Stimulated activated CD8-positive, alpha-beta memory T cell treated with anti-CD3 and anti-CD28 coated beads, Interleukin-12 subunit alpha, Interleukin-12 subunit beta, amount 100 ng/mL, for 4 hours (primary cell): ENCODE results near the gene SUCNR1.
"Not testable (repeated sequence)": the region's sequence is repeated elsewhere in the genome, so short reads cannot be mapped to it uniquely, and the experiment has no call there.

Source experiments
- DNase-seq: peaks from one replicate; pipeline ENCODE4 v3.0.0-alpha.2; 2020; ENCODE audit warnings: low read depth

Gene SUCNR1

DNA sequence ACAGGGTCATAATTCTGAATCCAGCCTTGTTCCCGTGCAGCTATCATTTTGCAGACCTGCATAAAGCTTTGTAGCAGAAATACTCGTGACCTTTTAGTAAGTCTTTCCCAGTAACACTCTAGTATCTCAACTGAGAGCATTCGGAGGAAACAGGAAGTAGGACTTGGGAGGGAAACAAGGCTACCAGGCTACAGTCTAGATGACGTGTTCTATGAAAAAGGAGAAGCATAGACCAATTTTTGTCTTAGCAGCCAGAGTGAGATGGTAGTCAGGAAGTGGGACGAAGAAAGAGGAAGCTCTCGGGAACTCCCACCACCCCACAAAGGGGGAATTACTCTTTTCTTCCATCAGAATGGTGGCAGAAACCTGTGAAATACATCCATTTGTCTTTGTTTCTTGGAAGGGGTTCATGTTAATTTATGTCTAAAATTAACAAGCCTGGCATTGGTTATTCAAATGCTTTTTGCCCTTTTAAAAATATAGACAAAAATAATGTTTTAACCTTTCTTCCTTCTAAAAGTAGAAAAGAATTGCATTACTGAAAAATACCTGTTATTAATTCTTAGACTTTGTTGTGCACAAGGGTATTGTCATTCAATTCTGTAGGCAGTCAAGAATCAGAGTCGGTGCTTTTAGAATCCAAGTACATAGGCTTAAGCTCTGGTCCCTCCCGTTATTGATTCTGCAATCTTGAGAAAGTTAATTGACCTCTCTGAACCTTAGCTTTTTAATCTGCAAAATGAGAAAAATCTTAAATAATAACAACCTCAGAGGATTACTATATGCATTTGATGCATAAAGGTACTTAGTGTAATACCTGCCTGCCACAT is 1.6 kb upstream of the SUCNR1 start:
- DNase-seq: no peak

DNA sequence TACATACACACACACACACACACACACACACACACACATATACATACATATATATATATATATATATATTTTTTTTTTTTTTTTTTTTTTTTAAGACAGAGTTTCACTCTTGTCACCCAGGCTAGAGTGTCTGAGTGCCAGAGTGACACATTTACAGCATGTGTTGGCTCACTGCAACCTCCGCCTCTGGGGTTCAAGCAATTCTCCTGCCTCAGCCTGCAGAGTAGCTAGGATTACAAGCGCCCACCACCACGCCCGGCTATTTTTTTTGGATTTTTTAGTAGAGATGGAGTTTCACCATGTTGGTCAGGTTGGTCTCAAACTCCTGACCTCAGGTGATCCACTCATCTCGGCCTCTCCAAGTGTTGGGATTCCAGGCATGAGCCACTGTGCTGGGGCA is 636 bp downstream of the SUCNR1 start:
- DNase-seq: not testable (repeated sequence)

DNA sequence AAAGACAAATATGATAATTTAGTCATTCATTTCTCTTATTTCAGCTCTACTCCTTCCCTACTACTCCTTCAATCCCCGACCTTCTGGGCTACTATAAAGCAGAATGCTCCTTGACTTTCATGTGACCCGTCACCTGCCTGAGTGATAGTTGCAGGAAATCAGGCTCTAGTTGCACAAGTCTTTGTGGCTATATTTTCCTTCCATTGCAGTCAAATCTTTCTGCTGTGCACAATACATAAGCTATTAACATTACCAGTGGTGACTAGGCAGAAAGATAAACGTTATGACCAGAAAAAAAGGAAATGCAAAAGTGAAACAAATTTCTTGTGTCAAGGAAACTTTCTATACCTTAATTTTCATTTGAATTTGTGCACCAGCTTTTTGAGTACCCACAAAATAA is 2.3 kb downstream of the SUCNR1 start:
- DNase-seq: no peak

DNA sequence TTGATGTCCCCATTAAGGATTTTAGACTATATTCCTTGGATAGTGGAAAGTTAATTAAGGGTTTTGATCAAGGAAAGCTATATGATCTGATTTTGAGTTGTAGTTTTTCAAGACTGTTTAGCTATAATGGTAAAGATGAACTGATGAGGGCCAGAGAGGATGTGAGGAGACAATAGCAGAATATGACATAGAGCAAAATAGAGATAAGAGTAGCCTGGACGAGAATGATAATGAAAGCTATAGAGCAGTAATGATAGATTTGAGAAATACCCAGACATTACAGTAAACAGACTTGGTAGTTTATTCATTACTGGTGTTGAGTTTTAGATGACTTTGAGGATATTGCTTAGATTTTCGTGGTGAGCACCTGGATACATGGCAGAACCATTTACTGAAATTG is 3.8 kb downstream of the SUCNR1 start:
- no peak for DNase-seq

DNA sequence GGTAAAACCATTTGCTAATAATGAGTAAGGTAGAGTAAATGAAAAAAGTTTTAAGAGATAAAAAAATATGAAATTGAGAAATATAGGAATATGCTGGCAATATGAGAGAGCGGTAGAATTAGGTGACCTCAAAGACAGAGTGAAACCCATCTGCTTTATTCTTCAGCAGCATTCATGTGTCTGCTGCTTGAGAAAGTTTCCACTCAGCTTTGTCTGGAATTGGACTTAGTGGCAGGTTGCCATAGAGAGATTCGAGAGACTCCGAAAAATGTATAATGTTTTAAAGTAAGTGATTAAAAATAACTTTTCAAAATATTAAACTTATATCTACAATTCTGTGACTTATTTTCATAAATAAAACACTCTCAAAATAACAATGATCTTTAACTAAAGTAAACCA is 5.0 kb downstream of the SUCNR1 start:
- DNase-seq: no peak

DNA sequence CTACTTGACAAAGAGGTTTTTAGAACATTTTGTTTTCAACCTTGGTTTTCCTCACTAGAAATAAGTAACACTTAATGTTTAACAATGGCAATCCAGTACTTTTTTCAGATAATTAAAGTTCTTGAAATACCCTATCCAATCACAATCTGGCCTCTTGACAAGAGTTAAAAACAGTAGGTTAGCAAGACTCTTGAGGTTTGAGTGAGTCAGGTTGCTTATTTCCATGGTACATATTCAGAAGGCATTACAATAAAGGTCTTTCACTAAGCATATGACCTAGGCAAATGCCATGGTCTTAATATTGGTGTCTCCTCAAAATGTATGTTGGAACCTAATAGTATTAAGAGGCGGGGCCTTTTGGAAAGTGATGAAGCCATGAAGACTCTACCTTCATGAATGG is 5.6 kb downstream of the SUCNR1 start:
- no peak for DNase-seq

DNA sequence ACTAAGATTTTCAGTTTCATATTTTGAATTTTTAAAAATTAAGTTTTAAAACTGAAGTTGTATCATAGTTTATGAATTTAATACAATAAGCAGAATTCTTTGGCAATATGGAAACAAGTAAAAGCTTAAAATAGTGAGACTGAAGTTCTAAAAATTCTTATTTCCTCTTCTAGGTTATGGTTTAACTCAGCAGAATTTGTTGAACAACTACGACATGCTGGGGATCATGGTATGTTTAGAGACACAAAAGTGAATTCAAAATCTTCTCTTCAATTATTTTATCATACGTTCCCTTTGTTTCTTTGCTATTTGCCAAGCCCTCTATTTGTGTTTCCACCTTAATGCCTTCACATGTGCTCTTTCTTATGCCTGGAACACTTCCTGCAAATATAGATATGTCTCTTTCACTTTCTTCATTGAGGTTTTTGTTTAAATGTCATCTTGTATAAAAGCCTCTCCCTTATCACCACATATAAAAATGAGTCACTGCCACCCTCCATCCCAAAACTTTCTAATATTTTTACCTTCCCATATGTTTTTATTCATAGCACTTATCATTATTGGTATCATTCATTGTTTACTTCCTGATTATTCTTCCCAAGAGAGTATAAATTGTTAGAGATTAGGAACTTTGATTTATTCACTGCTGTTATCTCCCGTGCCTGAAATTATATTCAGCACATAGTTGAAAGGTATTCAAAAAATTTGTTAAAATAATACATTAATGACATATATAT is 6.4 kb downstream of the SUCNR1 start:
- DNase-seq: no peak

DNA sequence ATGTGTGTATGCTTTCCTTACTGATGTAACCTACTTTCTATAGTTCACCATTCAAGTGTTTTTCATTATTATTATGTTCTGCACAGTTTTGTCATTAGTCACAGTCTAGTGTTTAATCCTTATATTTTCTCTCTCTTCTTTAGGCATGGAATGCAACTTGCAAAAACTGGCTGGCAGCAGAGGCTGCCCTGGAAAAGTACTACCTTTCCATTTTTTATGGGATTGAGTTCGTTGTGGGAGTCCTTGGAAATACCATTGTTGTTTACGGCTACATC is 6.9 kb downstream of the SUCNR1 start:
- no peak for DNase-seq

DNA sequence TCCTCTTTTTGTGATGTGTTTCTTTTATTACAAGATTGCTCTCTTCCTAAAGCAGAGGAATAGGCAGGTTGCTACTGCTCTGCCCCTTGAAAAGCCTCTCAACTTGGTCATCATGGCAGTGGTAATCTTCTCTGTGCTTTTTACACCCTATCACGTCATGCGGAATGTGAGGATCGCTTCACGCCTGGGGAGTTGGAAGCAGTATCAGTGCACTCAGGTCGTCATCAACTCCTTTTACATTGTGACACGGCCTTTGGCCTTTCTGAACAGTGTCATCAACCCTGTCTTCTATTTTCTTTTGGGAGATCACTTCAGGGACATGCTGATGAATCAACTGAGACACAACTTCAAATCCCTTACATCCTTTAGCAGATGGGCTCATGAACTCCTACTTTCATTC is 7.7 kb downstream of the SUCNR1 start:
- DNase-seq: no peak

DNA sequence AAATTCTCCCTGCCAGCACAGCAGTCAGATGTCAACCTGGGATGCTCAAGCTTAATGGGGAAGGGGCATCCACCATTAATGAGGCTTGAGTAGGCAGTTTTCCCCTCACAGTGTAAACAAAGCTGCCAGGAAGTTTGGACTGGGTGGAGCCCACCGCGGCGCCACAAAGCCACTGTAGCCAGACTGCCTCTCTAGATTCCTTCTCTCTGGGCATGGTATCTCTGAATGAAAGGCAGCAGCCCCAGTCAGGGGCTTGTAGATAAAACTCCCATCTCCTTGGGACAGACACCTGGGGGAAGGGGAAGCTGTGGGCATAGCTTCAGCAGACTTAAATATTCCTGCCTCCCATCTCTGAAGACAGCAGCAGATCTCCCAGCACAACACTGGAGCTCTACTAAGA is 12.0 kb downstream of the SUCNR1 start:
- DNase-seq: not testable (repeated sequence)

DNA sequence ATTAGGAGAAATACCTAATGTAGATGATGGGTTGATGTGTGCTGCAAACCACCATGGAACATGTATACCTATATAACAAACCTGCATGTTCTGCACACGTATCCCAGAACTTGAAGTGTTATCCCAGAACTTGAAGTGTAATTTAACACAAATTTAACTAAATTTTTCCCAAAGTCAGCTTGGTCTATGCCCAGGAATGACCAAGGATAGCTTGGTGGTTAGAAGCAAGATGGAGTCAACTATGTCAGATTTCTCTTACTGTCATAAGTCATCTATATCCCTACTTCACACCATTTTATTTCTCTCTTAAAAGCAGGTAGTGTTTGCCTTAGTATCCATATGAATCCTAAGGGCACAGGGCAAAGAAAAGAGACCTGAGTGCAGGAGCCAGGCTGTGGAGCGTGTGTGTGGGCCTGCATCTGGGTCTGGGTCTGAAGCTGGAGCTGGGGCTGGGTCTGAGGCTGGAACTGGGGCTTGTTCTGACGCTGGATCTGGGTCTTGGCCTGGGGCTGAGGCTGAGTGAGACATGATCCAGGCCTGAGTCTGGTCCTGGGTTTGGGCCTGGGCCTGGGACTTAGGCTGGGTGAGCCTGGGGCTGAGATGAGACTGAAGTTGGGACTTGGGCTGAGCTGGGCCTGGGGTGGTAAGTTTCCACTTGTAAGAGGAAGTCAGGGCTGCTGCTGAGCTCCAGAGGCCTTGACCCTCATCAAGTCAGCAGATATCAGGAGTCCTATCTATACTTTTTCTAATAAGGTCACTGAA is 14.2 kb downstream of the SUCNR1 start:
- not testable (repeated sequence) for DNase-seq

DNA sequence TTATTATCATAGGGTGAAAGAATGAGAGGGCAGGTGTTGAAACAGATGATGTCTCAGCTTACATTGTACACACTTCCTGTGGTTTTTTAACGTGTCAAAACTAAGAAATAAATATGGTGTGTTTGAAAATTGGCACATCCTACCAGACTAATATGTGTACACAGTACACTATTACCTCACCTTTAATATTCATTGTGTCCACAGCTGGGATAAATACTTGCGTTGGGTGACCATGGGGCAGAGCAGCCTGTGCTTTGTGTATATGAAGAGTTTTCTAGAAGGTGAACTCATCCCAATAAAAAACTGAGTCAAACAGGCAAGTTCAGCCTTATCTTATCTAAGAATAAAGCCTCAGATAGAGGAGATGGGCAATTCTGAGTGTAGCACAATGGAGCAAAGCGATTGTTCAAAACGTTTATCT is 17.3 kb downstream of the SUCNR1 start:
- no peak for DNase-seq

DNA sequence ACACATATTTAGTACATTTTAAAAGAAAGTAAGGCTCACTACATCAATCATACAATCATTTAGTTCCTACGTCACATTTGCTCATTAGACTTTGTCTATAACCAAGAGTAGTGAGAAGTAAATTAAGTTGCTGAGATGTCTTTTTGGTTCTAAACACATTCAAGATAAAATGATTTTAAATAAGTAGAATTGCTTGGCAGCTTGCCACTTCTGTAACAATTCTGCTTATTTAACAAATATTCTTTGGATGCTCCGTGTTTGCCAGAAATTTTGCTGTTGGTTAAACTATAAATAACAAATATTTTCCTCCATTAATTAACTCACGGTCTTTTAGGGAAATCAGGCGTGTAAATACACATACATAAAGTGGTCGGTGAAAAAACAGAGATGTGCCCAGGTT is 18.3 kb downstream of the SUCNR1 start:
- DNase-seq: no peak

DNA sequence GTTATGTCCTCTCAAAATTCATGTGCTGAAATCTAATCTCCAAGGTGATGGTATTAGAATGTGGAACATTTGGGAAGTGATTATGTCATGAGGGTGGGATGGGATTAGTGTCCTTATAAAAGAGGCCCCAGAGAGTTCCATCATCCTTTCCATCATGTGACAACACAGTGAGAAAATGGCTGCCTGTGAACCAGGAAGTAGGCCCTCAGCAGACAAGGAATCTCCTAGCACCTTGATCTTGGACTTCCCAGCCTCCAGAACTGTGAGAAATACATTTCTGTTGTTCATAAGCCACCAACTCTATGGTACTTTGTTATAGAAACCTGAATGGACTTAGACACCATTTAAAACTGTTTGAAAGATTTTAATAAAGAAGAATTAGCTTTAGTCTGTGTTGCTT is 20.8 kb downstream of the SUCNR1 start:
- DNase-seq: no peak

DNA sequence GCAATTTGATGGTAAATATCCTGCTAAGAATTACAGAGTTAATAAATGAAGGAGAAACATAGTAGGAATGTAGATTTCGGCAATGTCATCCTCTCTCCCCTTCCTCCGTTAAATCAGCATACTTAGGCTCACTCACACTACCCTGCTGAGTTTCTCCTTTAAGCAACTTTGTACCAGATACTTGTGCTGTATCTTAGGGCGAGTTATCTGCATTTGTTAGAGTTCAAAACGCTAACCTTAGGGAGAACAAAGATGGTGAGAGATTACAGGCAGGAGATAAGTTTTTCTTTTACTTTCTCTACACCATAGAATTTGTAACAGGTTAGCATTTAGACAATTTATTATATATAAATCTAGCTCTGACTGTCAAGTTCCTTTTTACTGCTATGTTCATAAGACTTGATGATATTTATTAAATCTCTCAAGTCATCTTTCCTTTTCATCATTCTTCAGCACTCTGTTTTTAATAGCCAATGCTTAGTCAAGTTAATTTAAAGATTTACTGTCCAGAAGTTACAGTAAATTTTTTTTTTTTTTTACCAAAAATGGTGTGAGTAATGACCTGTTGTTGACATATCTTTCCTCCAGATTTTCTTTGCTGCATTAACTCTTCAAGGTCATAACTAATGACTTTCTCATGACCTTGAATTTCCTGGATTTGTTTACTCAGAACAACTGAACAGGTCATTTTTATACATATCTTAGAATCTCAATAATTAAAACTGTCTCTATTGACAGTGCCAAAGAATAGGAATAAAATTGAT is 22.2 kb downstream of the SUCNR1 start:
- DNase-seq: no peak

DNA sequence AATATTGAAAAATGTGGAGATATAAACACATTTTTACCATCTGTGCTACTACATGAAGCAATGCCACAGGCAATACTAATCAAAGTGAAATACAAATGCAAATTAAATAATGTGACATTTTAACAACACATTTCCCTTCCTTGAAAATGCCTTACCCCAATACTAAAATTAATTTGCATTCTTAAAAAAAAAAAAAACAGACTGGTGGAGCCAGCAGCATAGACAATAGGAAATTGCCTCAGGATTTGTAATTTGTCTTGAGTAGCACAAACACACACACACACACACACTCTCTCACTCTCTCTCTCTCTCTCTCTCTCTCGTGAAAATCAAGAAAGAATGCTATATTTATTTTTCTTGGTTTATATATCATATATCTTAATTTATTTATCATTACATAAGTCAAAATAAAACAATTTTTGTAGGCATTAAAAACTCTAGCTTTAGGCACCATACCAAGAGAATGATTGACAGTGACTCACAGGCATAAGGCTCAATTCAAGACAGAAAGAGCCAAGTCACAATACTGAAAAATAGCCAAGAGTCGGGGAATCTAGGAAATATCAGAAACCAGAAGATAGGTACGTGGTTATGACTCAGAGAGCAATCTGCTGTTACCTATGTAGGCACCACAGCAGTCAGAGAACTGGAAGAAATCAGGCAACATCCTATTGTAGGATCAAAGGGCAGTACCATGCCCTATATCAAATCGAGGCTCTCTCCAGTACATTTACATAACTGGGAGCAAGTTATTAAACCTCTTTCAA is 23.0 kb downstream of the SUCNR1 start:
- no peak for DNase-seq

DNA sequence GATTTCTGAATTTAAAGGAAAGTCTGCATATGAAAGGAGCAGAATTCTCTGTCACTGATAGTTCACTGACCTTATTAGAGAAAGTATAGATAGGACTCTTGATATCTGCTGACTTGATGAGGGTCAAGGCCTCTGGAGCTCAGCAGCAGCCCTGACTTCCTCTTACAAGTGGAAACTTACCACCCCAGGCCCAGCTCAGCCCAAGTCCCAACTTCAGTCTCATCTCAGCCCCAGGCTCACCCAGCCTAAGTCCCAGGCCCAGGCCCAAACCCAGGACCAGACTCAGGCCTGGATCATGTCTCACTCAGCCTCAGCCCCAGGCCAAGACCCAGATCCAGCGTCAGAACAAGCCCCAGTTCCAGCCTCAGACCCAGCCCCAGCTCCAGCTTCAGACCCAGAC is 24.7 kb downstream of the SUCNR1 start:
- DNase-seq: not testable (repeated sequence)

DNA sequence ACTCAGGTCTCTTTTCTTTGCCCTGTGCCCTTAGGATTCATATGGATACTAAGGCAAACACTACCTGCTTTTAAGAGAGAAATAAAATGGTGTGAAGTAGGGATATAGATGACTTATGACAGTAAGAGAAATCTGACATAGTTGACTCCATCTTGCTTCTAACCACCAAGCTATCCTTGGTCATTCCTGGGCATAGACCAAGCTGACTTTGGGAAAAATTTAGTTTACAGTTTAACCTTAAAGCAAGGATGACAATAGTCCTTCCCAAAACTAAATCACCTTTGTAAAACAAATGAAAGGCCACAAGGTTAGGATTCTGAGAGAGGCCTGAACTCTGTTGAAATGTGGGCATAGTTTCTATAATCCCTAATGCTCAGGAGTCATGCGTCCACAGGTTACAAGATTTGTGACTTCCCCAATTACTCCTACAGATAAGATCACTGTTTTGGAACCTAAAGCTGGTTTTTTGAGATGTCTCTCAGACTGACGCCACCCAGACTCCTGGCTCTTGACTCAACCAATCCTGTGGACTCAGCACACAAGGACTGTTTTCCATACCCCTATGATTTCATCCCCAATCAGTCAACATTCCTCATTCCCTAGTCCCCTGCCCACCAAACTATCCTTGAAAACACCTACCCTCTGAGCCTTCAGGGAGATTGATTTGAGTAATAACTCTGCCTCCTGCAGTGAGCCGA is 25.3 kb downstream of the SUCNR1 start:
- DNase-seq: not testable (repeated sequence)

DNA sequence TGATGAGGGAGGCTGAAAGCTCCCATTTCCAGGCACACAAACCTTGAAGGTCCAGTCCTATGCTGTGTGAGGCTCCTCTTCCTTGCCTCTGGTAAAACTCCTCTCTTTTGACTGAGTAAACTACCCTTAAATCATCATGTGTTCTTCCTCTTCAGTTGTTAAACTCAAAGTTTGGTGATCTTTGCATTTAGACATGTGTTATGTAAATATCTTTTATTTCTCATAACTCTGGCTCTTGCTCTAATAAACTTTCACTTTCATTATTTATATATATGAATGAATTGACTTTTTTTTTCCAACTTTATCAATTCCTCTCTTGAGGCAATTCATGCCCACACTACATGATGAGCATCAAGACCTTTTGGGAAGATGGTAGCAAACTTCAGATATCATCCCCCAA is 26.6 kb downstream of the SUCNR1 start:
- no peak for DNase-seq

DNA sequence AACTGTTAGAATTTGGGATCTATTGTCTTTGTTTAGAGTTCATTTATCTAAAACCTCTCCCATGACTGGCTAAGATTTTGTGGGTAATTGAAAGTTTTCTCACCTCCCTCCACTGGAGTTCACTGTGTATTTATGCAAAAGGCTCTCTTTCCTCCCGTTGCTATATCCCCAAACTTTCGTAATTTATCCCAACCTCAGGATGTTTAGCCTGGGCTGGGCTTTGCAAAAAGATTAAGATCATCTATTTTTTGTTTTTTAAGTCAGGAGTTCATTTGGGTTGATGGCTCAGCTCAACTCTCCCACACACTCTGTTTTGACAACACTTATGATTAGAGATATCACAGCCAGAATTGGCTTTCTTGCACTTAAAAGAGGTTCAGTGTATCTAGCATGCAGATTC is 27.0 kb downstream of the SUCNR1 start:
- no peak for DNase-seq
